Heart left ventricle (tissue), 13 donors: ENCODE measurements around the gene ZMIZ2.

Experiments used
- CTCF ChIP-seq, 12 donors: fragments of 200-600 bp; sonication (generic) in 4 of 12; IDR thresholded peaks; one replicate each; pipeline versions ENCODE4 v1.5.0 to v1.8.0; 2018 to 2022; ENCODE audit warnings: antibody characterized with exemption in 12 of 12, mild to moderate bottlenecking in 5 of 12
- POLR2A ChIP-seq, 2 donors: fragments of 450-650 bp; IDR thresholded peaks; one replicate each; pipeline ENCODE4 v1.6.1; 2017; ENCODE audit warnings: antibody characterized with exemption in 2 of 2, mild to moderate bottlenecking in 2 of 2, moderate library complexity in 2 of 2
- donor health status: ischemic (EF 13 %, LVEDD 7.1; RV severe dilation, severe dysfunction).
- donor health status: DM: no; HTN: yes; CAD: no.
- donor health status: DM: no; HTN: no; CAD: no.
- donor health status: ischemic (EF 25% LVEDD 6.9; RV normal size, moderate dysfunction).
- donor health status: ischemic (EF 25% LVEDD 5.7; RV mildly dilated, moderate dysfunction).
- donor health status: ischemic (EF 35%, LVEDD 5.7; RV mildly dilated, moderate dysfunction).
- donor health status: nonischemic (EF 11% LVEDD 7.7; RV severe dilation, severe dysfunction).
- donor health status: DM: yes; HTN: yes; CAD: no.
- donor health status: PGD.
- donor health status: ischemic (EF 29% LVEDD 5.4; RV normal size, mild dysfunction).
- donor health status: nonischemic (EF 23%, LVEDD 6.1; RV moderate dilation, normal function).

GRCh38 chr7:44716205-44716604 lies 32.4 kb upstream of the ZMIZ2 start:
- TF ChIP-seq CTCF (IDR thresholded peaks at IDR 0.05) (no peak), POLR2A (IDR thresholded peaks at IDR 0.05) (no peak)
